OCI-LY1 (cell line): ENCODE results near the gene BTBD7.

Source experiments
- EZH2 ChIP-seq: fragments of 200-600 bp; sonication (generic), shearing (Covaris generic); IDR thresholded peaks from 2 replicates; pipeline ENCODE4 v1.8.0; 2017; ENCODE audit warnings: borderline replicate concordance, mixed run types, mild to moderate bottlenecking, antibody characterized with exemption, low read length, moderate library complexity, mixed read lengths
- TF ChIP-seq, protein P1 (sequence below): fragments of 200-600 bp; sonication (generic), shearing (Covaris generic); IDR thresholded peaks from 2 replicates; pipeline ENCODE4 v1.5.1; 2017; ENCODE audit warnings: mild to moderate bottlenecking, antibody characterized with exemption, low read length, moderate library complexity, mixed read lengths

DNA sequence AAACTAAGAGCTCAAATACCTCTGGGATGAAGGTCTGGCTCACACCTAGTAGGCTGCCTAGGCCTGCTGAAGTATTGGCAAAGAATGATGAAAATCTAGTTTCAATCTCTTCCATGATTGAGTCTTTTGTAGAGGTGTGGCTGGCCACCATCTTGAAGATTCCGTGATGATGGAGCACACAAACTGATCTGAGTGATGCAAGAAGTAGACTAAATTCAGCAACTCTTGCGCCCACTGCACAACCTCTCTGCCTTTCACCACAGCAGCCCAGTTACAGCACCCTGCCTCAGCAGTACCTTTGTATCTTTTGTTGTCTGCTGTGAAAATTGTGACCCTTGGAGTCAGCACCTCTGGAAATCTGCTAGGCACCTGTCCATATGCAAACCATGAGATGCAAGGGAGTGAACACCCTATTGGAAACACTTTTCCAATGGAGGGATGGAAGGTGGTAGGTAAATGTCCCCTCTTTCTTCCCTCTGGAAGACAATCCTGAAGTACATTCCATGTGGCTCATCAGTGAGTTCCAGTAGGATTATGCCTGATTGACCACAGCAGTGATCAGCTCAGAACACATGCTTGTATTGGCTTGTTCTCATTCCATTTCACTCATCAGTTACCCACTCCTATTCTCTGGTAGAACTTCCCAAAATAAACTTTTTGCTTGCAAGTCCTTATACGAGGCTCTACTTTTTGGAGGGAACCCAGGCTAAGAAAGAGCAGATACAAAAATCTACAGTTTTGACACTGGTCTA lies 58.6 kb downstream of the BTBD7 start:
- TF ChIP-seq, protein P1, sequence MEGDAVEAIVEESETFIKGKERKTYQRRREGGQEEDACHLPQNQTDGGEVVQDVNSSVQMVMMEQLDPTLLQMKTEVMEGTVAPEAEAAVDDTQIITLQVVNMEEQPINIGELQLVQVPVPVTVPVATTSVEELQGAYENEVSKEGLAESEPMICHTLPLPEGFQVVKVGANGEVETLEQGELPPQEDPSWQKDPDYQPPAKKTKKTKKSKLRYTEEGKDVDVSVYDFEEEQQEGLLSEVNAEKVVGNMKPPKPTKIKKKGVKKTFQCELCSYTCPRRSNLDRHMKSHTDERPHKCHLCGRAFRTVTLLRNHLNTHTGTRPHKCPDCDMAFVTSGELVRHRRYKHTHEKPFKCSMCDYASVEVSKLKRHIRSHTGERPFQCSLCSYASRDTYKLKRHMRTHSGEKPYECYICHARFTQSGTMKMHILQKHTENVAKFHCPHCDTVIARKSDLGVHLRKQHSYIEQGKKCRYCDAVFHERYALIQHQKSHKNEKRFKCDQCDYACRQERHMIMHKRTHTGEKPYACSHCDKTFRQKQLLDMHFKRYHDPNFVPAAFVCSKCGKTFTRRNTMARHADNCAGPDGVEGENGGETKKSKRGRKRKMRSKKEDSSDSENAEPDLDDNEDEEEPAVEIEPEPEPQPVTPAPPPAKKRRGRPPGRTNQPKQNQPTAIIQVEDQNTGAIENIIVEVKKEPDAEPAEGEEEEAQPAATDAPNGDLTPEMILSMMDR = no peak
- no peak for TF ChIP-seq EZH2
